Fibroblast of skin of left biceps (primary cell): Measurements from ENCODE around the gene HSF4.

Source experiments
- DNase-seq, 2 experiments: peaks; one replicate each; pipeline ENCODE4 v3.0.0-alpha.2; 2013; ENCODE audit warnings: low read depth in 2 of 2

HSF4 gene

GRCh38 chr16:67200491-67200890 is 35.9 kb downstream of the HSF4 start:
- no peak for DNase-seq

- DNase-seq: no peak
Observed at GRCh38 chr16:67201411-67202345, 37.1 kb downstream of the HSF4 start.

GRCh38 chr16:67202426-67202825 is 37.9 kb downstream of the HSF4 start:
- no peak for DNase-seq

- DNase-seq: no peak
Observed at GRCh38 chr16:67202956-67203493, 38.5 kb downstream of the HSF4 start.

GRCh38 chr16:67204076-67204475 is 39.5 kb downstream of the HSF4 start:
- DNase-seq: no peak

- no peak for DNase-seq
Observed at GRCh38 chr16:67206129-67206837, 41.7 kb downstream of the HSF4 start.

- no peak for DNase-seq
Observed at GRCh38 chr16:67206838-67207248, 42.3 kb downstream of the HSF4 start.

GRCh38 chr16:67207249-67208091 is 42.9 kb downstream of the HSF4 start:
- DNase-seq: no peak

GRCh38 chr16:67208154-67208896 is 43.8 kb downstream of the HSF4 start:
- DNase-seq: no peak

- no peak for DNase-seq
Observed at GRCh38 chr16:67209565-67209964, 45.0 kb downstream of the HSF4 start.

- DNase-seq: no peak
Observed at GRCh38 chr16:67210069-67210937, 45.8 kb downstream of the HSF4 start.

- DNase-seq: no peak
Observed at GRCh38 chr16:67211674-67212073, 47.1 kb downstream of the HSF4 start.

- no peak for DNase-seq
Observed at GRCh38 chr16:67212766-67213165, 48.2 kb downstream of the HSF4 start.

GRCh38 chr16:67213197-67214019 is 48.9 kb downstream of the HSF4 start:
- DNase-seq: no peak

GRCh38 chr16:67215706-67216105 is 51.2 kb downstream of the HSF4 start:
- DNase-seq: no peak

GRCh38 chr16:67216612-67217490 is 52.3 kb downstream of the HSF4 start:
- no peak for DNase-seq
